RCC 7860 (cell line): ENCODE results near the gene TLL1.

Experiments used
- DNase-seq: peaks from one replicate; pipeline ENCODE4 v3.0.0-alpha.2; 2015; ENCODE audit warnings: low spot score
- FAIRE-seq: peaks from 2 replicates; lab custom pipeline; 2012; peaks lifted over from hg19 to GRCh38; lab: Jason Lieb, UNC

Gene TLL1

GRCh38 chr4:165970703-165971420 is 97.8 kb downstream of the TLL1 start:
- FAIRE-seq, result no peak

DNA sequence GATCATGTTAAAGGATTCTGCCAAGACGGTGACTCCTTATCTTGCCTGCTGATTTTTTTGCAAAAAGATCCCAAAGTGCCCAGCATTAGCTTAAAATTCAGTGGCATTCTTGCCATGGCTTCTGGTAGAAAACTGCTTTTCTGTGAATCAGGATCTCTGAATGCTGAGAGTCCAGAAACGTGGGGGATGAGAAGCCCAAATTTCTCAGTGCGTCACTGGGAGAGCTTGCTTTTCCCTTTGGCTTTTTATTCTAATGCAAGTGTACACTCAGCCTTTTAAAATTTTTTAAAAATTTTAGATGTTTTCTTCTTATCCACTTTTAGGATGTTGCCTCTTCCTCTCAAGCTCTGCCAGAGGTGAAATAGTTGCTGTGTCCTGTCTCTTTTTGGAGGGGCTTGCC is 98.4 kb downstream of the TLL1 start:
- no peak for DNase-seq
- FAIRE-seq, result no peak

More at GRCh38 chr4:165970703-165971420, 97.8 kb downstream of the TLL1 start:
- DNase-seq, result no peak

GRCh38 chr4:165971933-165972332 is 98.9 kb downstream of the TLL1 start:
- FAIRE-seq (no peak), DNase-seq (peak; percentile 37)

- FAIRE-seq (no peak), DNase-seq (no peak)
Measured at GRCh38 chr4:165972747-165973146, 99.7 kb downstream of the TLL1 start.

GRCh38 chr4:165982934-165983333 is 109.9 kb downstream of the TLL1 start:
- FAIRE-seq (no peak), DNase-seq (no peak)

DNA sequence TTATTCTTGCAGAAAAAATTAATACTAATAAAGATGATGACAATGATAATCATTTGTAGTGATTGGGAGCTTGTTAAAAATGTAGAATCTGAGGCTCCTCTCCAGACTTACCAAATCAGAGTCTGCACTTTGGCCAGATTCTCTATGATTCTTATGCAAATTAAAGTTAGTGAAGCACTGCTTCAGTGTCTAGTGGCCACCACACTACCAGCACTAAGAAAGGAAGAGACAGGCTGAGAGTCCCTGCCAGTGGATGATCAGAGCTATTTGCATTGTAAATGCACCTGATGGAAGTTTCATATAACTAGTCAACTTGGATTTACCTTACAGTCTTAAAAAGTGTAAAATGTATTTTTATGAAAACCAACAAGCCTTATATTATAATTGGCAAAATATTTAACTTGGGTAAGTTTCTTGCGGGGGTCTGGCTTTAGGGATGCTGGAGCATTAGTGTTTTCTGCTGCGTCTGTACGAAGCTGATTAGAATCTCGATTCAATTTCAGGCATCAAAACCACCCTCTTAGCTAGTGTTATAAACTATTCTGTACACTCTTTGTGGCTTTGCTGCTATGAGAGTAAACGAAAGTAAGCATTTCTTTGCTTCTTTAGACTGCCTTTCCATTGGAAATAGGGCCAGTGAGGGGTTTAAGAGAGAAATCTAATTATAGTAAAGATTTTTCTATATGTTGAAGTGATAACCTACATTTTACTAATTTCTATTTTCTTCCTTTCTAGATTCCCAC is 114.1 kb downstream of the TLL1 start:
- FAIRE-seq, result no peak
- DNase-seq, result no peak

GRCh38 chr4:165991325-165992180 is 118.5 kb downstream of the TLL1 start:
- peak; percentile 22 for DNase-seq
- FAIRE-seq, result no peak

- no peak for FAIRE-seq
- DNase-seq, result no peak
Measured at GRCh38 chr4:165992283-165992682, 119.2 kb downstream of the TLL1 start.

DNA sequence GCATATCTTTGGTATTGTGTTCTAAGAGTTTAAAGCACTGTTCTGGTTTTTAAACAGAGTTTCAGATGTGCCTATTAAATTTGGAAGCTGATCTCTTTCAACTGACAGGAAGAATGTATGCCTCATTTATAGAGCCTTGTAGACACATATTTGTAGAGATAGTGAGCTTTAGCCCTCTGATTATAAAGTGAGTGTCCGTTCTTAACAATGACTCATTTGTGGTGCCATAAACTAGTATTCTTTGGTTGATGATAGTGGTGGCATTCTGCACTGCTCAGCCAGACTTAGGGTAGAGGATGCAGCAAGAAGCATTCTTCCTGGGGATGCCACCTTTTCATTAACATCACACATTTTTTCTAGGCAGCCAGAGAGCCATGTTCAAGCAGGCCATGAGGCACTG is 121.7 kb downstream of the TLL1 start:
- DNase-seq, result peak; percentile 20
- FAIRE-seq, result no peak

DNA sequence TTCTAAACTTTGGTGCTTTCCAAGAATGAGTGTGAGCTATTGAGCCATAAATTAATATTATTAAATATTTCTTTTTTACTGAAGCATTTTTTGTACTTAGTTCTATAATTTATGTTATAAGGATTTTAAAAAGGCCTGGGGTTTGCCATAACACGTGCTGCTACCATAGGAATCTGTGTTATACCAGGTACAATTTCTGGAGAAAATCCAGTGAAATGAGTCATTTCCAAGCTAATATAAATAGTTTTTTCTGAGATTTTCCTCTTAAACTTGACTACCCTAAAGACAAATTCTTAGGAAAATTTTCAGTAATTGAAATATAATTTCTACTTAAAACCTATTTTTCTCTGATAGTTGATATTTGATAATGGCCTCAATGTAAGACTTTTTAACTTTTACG is 130.8 kb downstream of the TLL1 start:
- FAIRE-seq (no peak), DNase-seq (no peak)

DNA sequence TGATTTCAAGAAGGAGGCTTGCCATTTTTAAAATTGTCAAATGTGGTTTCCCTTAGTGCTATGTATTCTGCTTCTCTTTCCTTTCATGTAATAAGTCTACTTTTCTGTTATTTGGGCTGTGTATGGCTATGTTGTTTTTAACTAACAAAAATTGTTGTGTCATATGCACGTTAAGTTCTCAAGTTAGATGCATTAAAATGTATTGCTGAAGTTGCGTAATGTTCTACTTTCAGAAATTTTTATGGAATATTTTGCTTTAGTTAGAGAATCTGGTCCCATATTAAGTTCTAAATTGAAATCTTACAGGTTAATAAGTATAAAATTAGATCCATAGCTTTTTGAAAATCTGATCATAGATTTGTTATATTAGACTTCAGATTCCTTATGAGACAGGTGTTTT is 133.2 kb downstream of the TLL1 start:
- no peak for FAIRE-seq

DNA sequence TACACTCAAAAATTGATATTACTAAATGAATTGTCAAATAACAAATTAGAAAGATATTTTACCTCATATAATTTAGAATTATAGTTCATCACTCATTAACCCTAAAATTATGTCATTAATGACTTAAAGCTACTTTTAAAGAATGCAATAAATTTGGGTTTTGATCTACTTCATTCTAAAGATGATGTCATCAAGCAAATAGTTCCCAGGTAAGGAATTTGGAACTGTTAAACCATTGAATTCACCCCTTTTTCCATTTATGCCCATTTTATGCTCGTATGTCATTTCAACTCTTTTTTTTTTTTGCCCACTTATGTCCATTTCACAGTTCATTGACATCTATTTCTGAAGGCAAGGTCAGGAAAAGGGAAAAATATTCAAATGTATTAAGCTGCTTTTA is 135.5 kb downstream of the TLL1 start:
- FAIRE-seq (no peak), DNase-seq (no peak)

More for the DNA sequence above, 133.2 kb downstream of the TLL1 start:
- no peak for DNase-seq

DNA sequence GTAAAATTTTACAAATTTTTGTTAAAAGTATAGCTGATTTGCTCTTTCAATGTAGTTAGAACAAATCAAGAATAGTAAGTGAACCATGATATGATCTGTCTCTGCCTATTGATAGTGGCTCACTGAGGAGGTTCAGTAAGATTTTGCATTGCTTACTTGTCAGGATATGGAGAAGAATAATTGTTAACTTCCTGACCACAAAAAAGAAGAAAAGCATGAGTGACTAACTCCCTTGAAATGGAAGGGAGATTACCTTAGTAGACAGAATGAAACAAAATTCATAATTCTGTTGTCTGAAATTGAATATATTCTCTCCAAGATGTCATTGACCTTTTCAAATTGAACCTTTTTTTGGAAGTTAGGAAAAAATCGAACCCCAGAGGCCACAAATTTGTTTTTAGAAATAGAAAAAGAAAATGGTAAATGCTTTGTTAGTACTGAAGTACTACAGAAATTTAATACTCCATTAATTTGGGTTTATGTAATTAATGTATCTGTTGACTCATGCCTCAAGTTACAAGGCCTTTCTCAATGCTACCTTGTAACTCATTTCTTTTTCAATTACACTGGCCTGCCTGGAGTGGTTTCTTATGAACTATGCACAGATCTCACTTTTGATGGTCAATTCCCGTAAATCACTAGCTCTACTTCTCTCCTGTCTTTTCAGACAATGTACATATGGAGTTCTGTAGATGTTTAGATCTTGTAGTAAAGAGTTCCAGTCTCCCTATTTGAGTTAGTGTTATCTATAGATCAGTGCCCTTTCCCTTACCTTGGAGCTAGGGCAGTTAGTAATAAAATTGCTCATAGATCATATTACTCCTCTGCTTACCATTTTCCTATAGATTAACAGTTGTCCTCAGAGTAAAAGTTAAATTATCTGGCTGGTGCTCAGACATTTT is 139.3 kb downstream of the TLL1 start:
- FAIRE-seq (peak; percentile 71), DNase-seq (peak; percentile 43)

GRCh38 chr4:166014411-166014810 is 141.4 kb downstream of the TLL1 start:
- DNase-seq (no peak), FAIRE-seq (no peak)

DNA sequence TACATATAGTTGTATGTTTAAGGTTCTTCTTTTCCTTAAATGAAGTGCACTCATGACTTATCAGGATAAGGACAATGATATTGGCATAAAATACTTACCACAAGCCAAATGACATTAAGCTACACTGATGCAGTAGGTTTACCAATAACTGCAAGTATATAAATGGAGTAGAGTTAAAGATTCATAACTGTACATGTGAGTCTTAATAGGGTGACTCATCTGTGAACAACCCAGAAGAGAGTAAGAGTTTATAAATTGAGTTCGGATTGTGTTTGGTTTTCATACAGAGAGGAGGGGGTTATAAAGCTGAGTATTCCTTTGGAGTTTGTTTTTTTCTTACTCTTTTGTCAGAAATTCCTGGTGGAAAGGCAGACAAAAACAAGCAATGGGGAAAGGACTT is 144.8 kb downstream of the TLL1 start:
- no peak for DNase-seq
- no peak for FAIRE-seq

DNA sequence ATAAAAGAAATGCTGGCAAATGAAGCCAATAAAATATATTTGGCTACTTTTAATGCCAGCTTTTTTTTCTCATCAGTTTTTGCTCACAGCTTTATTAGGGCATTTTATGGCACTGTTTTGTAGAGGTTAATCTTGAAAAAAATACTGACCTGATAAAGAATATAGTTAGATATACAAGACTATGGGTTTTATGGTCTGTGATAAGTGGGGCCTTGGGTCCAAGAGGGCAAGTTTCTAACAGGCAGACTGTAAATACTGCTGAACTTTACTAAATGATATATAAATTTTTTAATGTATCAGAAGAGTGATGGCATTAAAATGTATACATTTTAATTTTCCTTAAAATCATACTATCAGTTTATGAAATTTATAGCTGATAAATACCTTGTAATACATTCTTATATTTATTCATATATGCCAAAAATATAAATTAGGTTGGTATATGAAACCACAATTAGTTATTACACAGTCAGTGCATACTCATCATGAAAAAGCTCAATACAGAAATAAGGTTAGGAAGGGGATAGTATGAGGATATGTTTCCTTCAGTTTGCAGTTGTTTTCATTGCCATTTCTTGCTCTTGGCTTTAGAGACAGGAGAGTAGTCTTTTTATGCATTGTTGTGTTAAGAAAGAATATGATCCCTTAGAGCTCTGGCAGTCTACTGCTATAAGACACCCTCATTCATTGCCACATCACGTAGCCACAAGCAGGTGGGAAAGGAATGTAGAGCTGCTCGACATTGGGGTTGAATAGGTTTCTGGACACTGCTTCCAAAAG is 146.6 kb downstream of the TLL1 start:
- FAIRE-seq (no peak), DNase-seq (no peak)

- no peak for DNase-seq
- no peak for FAIRE-seq
Measured at GRCh38 chr4:166021617-166022016, 148.6 kb downstream of the TLL1 start.

- FAIRE-seq (no peak), DNase-seq (no peak)
Measured at GRCh38 chr4:166034965-166035364, 161.9 kb downstream of the TLL1 start.

GRCh38 chr4:166039822-166040221 is 166.8 kb downstream of the TLL1 start:
- no peak for DNase-seq
- no peak for FAIRE-seq
